ENCODE results near the gene TMEM63A. TPM values are rescaled to one million over a fixed set of nuclear protein-coding genes. Genes with fewer than 3 reads are reported as not detected.
A peak's percentile ranks its signal among the peaks of the same experiment; 100 is the strongest.

Gene TMEM63A
- total and polyA plus RNA-seq, 2 of the 13 experiments (the other 11 are each of a cell fraction or from before 2014, with no cell fraction given) = 23.9 to 53.3 TPM

DNA sequence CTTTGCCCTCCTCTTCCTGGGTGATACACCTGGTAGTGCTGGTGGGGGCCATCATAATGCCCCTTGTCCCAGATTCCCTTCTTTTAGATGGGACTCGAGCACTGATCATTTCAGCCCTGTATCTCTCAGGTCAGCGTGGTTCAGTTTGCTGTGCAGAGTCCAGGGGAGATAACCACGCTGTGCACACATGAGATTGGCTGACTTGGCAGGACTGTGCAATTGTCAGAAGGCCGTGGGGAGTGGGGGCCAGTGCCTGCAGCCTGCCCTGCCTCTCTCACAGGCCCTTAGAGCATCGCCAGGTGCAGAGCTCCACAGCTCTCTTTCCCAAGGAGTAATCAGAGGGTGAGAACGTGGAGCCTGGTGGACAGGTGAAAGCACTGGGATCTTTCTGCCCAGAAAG, 57.1 kb downstream of the TMEM63A start (continued):
- TF ChIP-seq, protein P1, sequence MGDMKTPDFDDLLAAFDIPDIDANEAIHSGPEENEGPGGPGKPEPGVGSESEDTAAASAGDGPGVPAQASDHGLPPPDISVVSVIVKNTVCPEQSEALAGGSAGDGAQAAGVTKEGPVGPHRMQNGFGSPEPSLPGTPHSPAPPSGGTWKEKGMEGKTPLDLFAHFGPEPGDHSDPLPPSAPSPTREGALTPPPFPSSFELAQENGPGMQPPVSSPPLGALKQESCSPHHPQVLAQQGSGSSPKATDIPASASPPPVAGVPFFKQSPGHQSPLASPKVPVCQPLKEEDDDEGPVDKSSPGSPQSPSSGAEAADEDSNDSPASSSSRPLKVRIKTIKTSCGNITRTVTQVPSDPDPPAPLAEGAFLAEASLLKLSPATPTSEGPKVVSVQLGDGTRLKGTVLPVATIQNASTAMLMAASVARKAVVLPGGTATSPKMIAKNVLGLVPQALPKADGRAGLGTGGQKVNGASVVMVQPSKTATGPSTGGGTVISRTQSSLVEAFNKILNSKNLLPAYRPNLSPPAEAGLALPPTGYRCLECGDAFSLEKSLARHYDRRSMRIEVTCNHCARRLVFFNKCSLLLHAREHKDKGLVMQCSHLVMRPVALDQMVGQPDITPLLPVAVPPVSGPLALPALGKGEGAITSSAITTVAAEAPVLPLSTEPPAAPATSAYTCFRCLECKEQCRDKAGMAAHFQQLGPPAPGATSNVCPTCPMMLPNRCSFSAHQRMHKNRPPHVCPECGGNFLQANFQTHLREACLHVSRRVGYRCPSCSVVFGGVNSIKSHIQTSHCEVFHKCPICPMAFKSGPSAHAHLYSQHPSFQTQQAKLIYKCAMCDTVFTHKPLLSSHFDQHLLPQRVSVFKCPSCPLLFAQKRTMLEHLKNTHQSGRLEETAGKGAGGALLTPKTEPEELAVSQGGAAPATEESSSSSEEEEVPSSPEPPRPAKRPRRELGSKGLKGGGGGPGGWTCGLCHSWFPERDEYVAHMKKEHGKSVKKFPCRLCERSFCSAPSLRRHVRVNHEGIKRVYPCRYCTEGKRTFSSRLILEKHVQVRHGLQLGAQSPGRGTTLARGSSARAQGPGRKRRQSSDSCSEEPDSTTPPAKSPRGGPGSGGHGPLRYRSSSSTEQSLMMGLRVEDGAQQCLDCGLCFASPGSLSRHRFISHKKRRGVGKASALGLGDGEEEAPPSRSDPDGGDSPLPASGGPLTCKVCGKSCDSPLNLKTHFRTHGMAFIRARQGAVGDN (CRISPR knock-in tag; IDR thresholded peaks at IDR 0.05) = peak; percentile 91
- TF ChIP-seq ZBTB42 (CRISPR knock-in tag; IDR thresholded peaks at IDR 0.05) (0 out of 2 replicates have a peak, but pooled peaks have one; percentile 37), CREB1 (IDR thresholded peaks at IDR 0.05) (no peak), CREB1 (CRISPR knock-in tag; IDR thresholded peaks at IDR 0.05) (no peak), ZNF432 (CRISPR knock-in tag; IDR thresholded peaks at IDR 0.05; ENCODE audit: borderline replicate concordance) (no peak), ZNF629 (CRISPR knock-in tag; conservative IDR thresholded peaks at IDR 0.05) (0 out of 2 replicates have a peak, but pooled peaks have one; percentile 41)
- TF ChIP-seq, protein P2, sequence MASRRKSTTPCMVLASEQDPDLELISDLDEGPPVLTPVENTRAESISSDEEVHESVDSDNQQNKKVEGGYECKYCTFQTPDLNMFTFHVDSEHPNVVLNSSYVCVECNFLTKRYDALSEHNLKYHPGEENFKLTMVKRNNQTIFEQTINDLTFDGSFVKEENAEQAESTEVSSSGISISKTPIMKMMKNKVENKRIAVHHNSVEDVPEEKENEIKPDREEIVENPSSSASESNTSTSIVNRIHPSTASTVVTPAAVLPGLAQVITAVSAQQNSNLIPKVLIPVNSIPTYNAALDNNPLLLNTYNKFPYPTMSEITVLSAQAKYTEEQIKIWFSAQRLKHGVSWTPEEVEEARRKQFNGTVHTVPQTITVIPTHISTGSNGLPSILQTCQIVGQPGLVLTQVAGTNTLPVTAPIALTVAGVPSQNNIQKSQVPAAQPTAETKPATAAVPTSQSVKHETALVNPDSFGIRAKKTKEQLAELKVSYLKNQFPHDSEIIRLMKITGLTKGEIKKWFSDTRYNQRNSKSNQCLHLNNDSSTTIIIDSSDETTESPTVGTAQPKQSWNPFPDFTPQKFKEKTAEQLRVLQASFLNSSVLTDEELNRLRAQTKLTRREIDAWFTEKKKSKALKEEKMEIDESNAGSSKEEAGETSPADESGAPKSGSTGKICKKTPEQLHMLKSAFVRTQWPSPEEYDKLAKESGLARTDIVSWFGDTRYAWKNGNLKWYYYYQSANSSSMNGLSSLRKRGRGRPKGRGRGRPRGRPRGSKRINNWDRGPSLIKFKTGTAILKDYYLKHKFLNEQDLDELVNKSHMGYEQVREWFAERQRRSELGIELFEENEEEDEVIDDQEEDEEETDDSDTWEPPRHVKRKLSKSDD (CRISPR knock-in tag; IDR thresholded peaks at IDR 0.05; ENCODE audit: low read depth) = 0 out of 2 replicates have a peak, but pooled peaks have one; percentile 35
- TF ChIP-seq, protein P3, sequence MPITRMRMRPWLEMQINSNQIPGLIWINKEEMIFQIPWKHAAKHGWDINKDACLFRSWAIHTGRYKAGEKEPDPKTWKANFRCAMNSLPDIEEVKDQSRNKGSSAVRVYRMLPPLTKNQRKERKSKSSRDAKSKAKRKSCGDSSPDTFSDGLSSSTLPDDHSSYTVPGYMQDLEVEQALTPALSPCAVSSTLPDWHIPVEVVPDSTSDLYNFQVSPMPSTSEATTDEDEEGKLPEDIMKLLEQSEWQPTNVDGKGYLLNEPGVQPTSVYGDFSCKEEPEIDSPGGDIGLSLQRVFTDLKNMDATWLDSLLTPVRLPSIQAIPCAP (CRISPR knock-in tag; IDR thresholded peaks at IDR 0.05; ENCODE audit: low read depth) = no peak
- TF ChIP-seq, protein P4, sequence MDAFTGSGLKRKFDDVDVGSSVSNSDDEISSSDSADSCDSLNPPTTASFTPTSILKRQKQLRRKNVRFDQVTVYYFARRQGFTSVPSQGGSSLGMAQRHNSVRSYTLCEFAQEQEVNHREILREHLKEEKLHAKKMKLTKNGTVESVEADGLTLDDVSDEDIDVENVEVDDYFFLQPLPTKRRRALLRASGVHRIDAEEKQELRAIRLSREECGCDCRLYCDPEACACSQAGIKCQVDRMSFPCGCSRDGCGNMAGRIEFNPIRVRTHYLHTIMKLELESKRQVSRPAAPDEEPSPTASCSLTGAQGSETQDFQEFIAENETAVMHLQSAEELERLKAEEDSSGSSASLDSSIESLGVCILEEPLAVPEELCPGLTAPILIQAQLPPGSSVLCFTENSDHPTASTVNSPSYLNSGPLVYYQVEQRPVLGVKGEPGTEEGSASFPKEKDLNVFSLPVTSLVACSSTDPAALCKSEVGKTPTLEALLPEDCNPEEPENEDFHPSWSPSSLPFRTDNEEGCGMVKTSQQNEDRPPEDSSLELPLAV (CRISPR knock-in tag; conservative IDR thresholded peaks at IDR 0.05; ENCODE audit: low read depth) = no peak
- TF ChIP-seq, protein P5, sequence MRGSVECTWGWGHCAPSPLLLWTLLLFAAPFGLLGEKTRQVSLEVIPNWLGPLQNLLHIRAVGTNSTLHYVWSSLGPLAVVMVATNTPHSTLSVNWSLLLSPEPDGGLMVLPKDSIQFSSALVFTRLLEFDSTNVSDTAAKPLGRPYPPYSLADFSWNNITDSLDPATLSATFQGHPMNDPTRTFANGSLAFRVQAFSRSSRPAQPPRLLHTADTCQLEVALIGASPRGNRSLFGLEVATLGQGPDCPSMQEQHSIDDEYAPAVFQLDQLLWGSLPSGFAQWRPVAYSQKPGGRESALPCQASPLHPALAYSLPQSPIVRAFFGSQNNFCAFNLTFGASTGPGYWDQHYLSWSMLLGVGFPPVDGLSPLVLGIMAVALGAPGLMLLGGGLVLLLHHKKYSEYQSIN (CRISPR knock-in tag; IDR thresholded peaks at IDR 0.05; ENCODE audit: borderline replicate concordance) = no peak
- TF ChIP-seq, protein P6, sequence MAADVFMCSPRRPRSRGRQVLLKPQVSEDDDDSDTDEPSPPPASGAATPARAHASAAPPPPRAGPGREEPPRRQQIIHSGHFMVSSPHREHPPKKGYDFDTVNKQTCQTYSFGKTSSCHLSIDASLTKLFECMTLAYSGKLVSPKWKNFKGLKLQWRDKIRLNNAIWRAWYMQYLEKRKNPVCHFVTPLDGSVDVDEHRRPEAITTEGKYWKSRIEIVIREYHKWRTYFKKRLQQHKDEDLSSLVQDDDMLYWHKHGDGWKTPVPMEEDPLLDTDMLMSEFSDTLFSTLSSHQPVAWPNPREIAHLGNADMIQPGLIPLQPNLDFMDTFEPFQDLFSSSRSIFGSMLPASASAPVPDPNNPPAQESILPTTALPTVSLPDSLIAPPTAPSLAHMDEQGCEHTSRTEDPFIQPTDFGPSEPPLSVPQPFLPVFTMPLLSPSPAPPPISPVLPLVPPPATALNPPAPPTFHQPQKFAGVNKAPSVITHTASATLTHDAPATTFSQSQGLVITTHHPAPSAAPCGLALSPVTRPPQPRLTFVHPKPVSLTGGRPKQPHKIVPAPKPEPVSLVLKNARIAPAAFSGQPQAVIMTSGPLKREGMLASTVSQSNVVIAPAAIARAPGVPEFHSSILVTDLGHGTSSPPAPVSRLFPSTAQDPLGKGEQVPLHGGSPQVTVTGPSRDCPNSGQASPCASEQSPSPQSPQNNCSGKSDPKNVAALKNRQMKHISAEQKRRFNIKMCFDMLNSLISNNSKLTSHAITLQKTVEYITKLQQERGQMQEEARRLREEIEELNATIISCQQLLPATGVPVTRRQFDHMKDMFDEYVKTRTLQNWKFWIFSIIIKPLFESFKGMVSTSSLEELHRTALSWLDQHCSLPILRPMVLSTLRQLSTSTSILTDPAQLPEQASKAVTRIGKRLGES (CRISPR knock-in tag; IDR thresholded peaks at IDR 0.05; ENCODE audit: borderline replicate concordance) = 0 out of 2 replicates have a peak, but pooled peaks have one; percentile 30
- TF ChIP-seq, protein P7, sequence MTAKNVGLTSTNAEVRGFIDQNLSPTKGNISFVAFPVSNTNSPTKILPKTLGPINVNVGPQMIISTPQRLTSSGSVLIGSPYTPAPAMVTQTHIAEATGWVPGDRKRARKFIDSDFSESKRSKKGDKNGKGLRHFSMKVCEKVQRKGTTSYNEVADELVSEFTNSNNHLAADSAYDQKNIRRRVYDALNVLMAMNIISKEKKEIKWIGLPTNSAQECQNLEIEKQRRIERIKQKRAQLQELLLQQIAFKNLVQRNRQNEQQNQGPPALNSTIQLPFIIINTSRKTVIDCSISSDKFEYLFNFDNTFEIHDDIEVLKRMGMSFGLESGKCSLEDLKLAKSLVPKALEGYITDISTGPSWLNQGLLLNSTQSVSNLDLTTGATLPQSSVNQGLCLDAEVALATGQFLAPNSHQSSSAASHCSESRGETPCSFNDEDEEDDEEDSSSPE (CRISPR knock-in tag; IDR thresholded peaks at IDR 0.05) = no peak

Measured in HepG2 (cell line).